Mucosa of rectum (tissue), 2 donors: Measurements from ENCODE around the gene DUXA.

ENCODE experiments used
- H3K27ac ChIP-seq, 2 donors: one replicate each; pipeline ENCODE4 v1.7.0; 2013; ENCODE audit warnings: inconsistent platforms in 2 of 2, low read depth in 2 of 2, low read length in 2 of 2
- H3K27me3 ChIP-seq, 2 donors: one replicate each; pipeline ENCODE4 v1.7.0; 2013; ENCODE audit warnings: low read length in 2 of 2; ENCODE audit not compliant: control insufficient read depth in 2 of 2, insufficient read depth in 2 of 2
- H3K36me3 ChIP-seq, 2 donors: one replicate each; pipeline ENCODE4 v1.7.0; 2013; ENCODE audit warnings: low read length in 2 of 2; ENCODE audit not compliant: control insufficient read depth in 2 of 2, insufficient read depth in 2 of 2
- H3K4me1 ChIP-seq, 2 donors: one replicate each; pipeline ENCODE4 v1.7.0; 2013; ENCODE audit warnings: low read length in 2 of 2, mild to moderate bottlenecking in 1 of 2; ENCODE audit not compliant: control insufficient read depth in 2 of 2, insufficient read depth in 2 of 2
- H3K4me3 ChIP-seq, 2 donors: one replicate each; pipeline ENCODE4 v1.7.0; 2013; ENCODE audit warnings: low read length in 2 of 2
- H3K9ac ChIP-seq, 2 donors: one replicate each; pipeline ENCODE4 v1.7.0; 2013; ENCODE audit warnings: low read length in 2 of 2, low read depth in 1 of 2, mild to moderate bottlenecking in 1 of 2
- H3K9me3 ChIP-seq, 2 donors: one replicate each; pipeline ENCODE4 v1.7.0; 2013; ENCODE audit warnings: low read length in 2 of 2; ENCODE audit not compliant: control insufficient read depth in 2 of 2
- donor health status: healthy.
- donor health status: Normal muscosa, but diverticular disease.

The DUXA gene

DNA sequence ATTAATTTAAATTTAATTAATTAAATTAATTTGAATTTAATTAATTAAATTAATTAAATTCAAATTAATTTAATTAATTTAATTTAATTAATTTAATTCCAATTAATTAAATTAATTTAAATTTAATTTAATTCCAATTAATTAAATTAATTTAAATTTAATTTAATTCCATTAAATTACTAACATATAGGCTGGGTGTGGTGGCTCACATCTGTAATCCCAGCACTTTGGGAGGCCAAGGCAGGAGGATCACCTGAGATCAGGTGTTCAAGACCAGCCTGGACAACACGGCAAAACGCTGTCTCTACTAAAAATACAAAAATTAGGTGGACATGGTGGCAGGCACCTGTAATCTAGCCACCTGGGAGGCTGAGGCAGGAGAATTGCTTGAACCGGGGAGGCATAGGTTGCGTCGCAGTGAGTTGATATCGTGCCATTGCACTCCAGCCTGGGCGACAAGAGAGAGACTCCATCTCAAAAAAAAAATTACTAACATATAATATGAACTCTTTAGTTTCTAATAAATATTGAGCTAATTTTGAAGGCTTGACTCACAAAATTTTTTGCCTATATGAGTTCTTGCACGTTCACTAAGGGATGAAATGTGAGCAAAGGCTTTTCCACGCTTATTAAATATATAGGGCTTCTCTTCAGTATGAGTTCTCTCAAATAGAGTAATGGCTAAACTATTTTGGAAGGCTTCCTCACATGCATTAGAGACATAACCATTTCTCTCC, 56.5 kb downstream of the DUXA start:
- H3K27me3 ChIP-seq: no peaks in the 10 kb centered on the region
- peaks cover 8 to 23% of the 10 kb centered on the region in 2 donors for H3K9me3 ChIP-seq
- H3K4me3 ChIP-seq: no peak overlapping the region
- H3K4me1 ChIP-seq: no peaks in the 10 kb centered on the region
- no peak overlapping the region for H3K27ac ChIP-seq
- H3K36me3 ChIP-seq: no peaks in the 10 kb centered on the region
- H3K9ac ChIP-seq: no peak overlapping the region

DNA sequence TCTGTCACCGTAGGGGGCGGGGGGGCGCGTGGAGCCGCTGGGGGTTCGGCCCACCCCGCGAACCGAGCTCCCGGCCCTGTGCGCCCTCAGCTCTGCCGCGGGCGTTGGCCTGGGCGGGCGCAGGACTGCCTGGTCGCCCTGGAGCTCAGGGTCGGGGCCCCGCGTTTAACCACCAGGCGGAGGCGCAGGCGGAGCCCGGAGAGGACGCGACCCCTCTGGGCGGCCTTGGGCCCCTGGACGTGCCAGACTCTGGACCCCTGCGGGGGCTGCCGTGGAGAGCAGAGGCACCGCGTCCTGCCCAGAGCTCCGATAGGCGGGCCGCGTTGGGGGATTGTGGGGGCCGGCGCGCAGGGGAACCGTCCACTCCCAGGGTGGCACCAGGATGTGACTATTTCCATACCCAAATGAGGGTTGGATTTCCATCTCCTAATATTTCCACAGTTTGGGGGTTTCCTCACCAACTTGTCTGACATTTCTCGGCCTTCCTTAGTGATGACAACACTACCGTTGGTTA, 60.5 kb downstream of the DUXA start:
- Histone ChIP-seq H3K27me3 (no peaks in the 10 kb centered on the region), H3K9ac (no peak overlapping the region), H3K36me3 (no peaks in the 10 kb centered on the region), H3K4me1 (no peaks in the 10 kb centered on the region), H3K27ac (no peak overlapping the region), H3K4me3 (no peak overlapping the region), H3K9me3 (peaks cover 8 to 12% of the 10 kb centered on the region in 2 donors)

GRCh38 chr19:57105976-57106721, 61.1 kb downstream of the DUXA start:
- peaks cover 3 to 5% of the 10 kb centered on the region in 2 donors for H3K9me3 ChIP-seq
- H3K27me3 ChIP-seq: no peaks in the 10 kb centered on the region
- H3K4me3 ChIP-seq: no peak overlapping the region

More at GRCh38 chr19:57105976-57106721, 61.1 kb downstream of the DUXA start:
- Histone ChIP-seq H3K27ac (no peak overlapping the region), H3K36me3 (no peaks in the 10 kb centered on the region), H3K4me1 (no peaks in the 10 kb centered on the region), H3K9ac (no peak overlapping the region)
